SK-N-SH (cell line): ENCODE measurements around the gene SYCP1. TPM values are rescaled to one million over a fixed set of nuclear protein-coding genes. Genes with fewer than 3 reads are reported as not detected.

Source experiments
- CTCF ChIA-PET: fragments of 300-600, 350-600 bp; formaldehyde crosslinking; extraction: SDS; loops from one replicate; lab custom pipeline; 2021; lab: Yijun Ruan, JAX
- POLR2A ChIA-PET: fragments of 350-600 bp; sonication (Branson Sonifier 250); formaldehyde crosslinking; extraction: SDS; loops from one replicate; lab custom pipeline; 2020; ENCODE audit warnings: antibody characterized with exemption, inconsistent platforms; lab: Yijun Ruan, JAX
- DNase-seq: peaks from one replicate; pipeline ENCODE4 v3.0.0; 2012
- H2AFZ ChIP-seq: fragments of 200-600 bp; sonication (generic); 2 replicates; pipeline ENCODE4 v1.8.1; 2016; ENCODE audit warnings: antibody characterized with exemption, mild to moderate bottlenecking, low read depth
- H3F3A ChIP-seq: fragments of 200-600 bp; sonication (generic); replicated peaks from 2 replicates; pipeline ENCODE3; 2016; ENCODE audit warnings: antibody characterized with exemption, mild to moderate bottlenecking; ENCODE audit not compliant: insufficient read depth
- H3K27ac ChIP-seq, 2 experiments: fragments of 200-500 bp in 1 of 2; fragments of 200-600 bp in 1 of 2; sonication (Bioruptor generic) in 1 of 2; sonication (generic), shearing (Covaris generic) in 1 of 2; 2 replicates each; pipeline versions ENCODE4 v1.5.1 to v1.6.1; 2014 to 2016; ENCODE audit warnings: low read depth in 2 of 2, inconsistent platforms in 1 of 2, low read length in 1 of 2, mild to moderate bottlenecking in 1 of 2, mixed read lengths in 1 of 2
- H3K27me3 ChIP-seq: fragments of 200-600 bp; sonication (generic), shearing (Covaris generic); 2 replicates; pipeline ENCODE4 v1.6.1; 2016; ENCODE audit warnings: mixed run types; ENCODE audit not compliant: insufficient read depth
- H3K36me3 ChIP-seq, 2 experiments: fragments of 200-500 bp in 1 of 2; fragments of 200-600 bp in 1 of 2; sonication (Bioruptor generic) in 1 of 2; sonication (generic) in 1 of 2; replicated peaks in 1 of 2; 2 replicates each; pipeline versions ENCODE3 to v1.5.1; 2014 to 2016; ENCODE audit warnings: low read length in 1 of 2, mild to moderate bottlenecking in 1 of 2; ENCODE audit not compliant: insufficient read depth in 2 of 2, control insufficient read depth in 1 of 2
- H3K4me1 ChIP-seq, 2 experiments: fragments of 200-500 bp in 1 of 2; fragments of 200-600 bp in 1 of 2; sonication (Bioruptor generic) in 1 of 2; sonication (generic), shearing (Covaris generic) in 1 of 2; 2 replicates each; pipeline versions ENCODE4 v1.5.1 to v1.6.1; 2014 to 2016; ENCODE audit warnings: low read depth in 1 of 2, low read length in 1 of 2, mixed run types in 1 of 2; ENCODE audit not compliant: insufficient read depth in 2 of 2, control insufficient read depth in 1 of 2
- H3K4me2 ChIP-seq: fragments of 200-600 bp; sonication (generic), shearing (Covaris generic); 2 replicates; pipeline ENCODE4 v1.6.1; 2017; ENCODE audit warnings: mixed run types
- H3K4me3 ChIP-seq, 2 experiments: fragments of 200-500 bp in 1 of 2; fragments of 200-600 bp in 1 of 2; sonication (Bioruptor generic) in 1 of 2; sonication (generic), shearing (Covaris generic) in 1 of 2; 2 replicates each; pipeline versions ENCODE4 v1.5.1 to v1.8.1; 2014 to 2016; ENCODE audit warnings: low read depth in 2 of 2, inconsistent platforms in 1 of 2, low read length in 1 of 2, mild to moderate bottlenecking in 1 of 2, mixed read lengths in 1 of 2, moderate library complexity in 1 of 2
- H3K79me2 ChIP-seq: fragments of 200-600 bp; sonication (generic); 2 replicates; pipeline ENCODE4 v1.8.1; 2017; ENCODE audit warnings: mild to moderate bottlenecking; ENCODE audit not compliant: insufficient read depth
- H3K9ac ChIP-seq: fragments of 200-600 bp; sonication (generic); 2 replicates; pipeline ENCODE4 v1.6.1; 2017; ENCODE audit warnings: mixed run types
- H3K9me2 ChIP-seq: fragments of 200-600 bp; sonication (generic); 2 replicates; pipeline ENCODE4 v1.6.1; 2017; ENCODE audit warnings: mixed run types
- H3K9me3 ChIP-seq: fragments of 200-600 bp; sonication (generic); 2 replicates; pipeline ENCODE4 v1.6.1; 2017; ENCODE audit warnings: mixed run types, mild to moderate bottlenecking, moderate library complexity
- H4K20me1 ChIP-seq: fragments of 200-600 bp; sonication (generic); 2 replicates; pipeline ENCODE4 v1.6.1; 2017; ENCODE audit warnings: mild to moderate bottlenecking, mixed run types; ENCODE audit not compliant: insufficient read depth
- CHD2 ChIP-seq: fragments of 150-350 bp; IDR thresholded peaks from 2 replicates; pipeline ENCODE4 v1.6.1; 2018; ENCODE audit warnings: low read length; ENCODE audit not compliant: partially characterized antibody
- CTCF ChIP-seq: fragments of 200-600 bp; sonication (generic); IDR thresholded peaks from 2 replicates; pipeline ENCODE4 v1.6.1; 2017; ENCODE audit warnings: antibody characterized with exemption, mild to moderate bottlenecking, moderate library complexity
- EP300 ChIP-seq, 2 experiments: IDR thresholded peaks; 2 replicates each; pipeline versions ENCODE4 v1.4.0 to v1.6.1; 2012; ENCODE audit warnings: borderline replicate concordance in 1 of 2, low read depth in 1 of 2, low read length in 1 of 2
- FOSL2 ChIP-seq: IDR thresholded peaks from 2 replicates; pipeline ENCODE4 v1.4.0; 2012; ENCODE audit warnings: low read depth, mild to moderate bottlenecking, moderate library complexity, borderline replicate concordance
- FOXM1 ChIP-seq: IDR thresholded peaks from 2 replicates; pipeline ENCODE4 v1.4.0; 2012; ENCODE audit warnings: low read depth, mild to moderate bottlenecking
- GATA2 ChIP-seq: sonication (generic); formaldehyde crosslinking; IDR thresholded peaks from 2 replicates; pipeline ENCODE4 v1.5.0; 2020; ENCODE audit warnings: mild to moderate bottlenecking, missing genetic modification reagents
- IRF3 ChIP-seq: fragments of 150-350 bp; IDR thresholded peaks from 2 replicates; pipeline ENCODE4 v1.6.1; 2016; ENCODE audit warnings: mild to moderate bottlenecking, low read depth, low read length
- JUND ChIP-seq: IDR thresholded peaks from 2 replicates; pipeline ENCODE4 v1.4.0; 2012
- MXI1 ChIP-seq: IDR thresholded peaks from 2 replicates; pipeline ENCODE4 v1.6.1; 2012; ENCODE audit warnings: mild to moderate bottlenecking, low read depth, low read length, improper control_type of control experiment
- NFIC ChIP-seq: IDR thresholded peaks from 2 replicates; pipeline ENCODE4 v1.4.0; 2012; ENCODE audit warnings: borderline replicate concordance
- RCOR1 ChIP-seq: fragments of 150-350 bp; IDR thresholded peaks from 2 replicates; pipeline ENCODE4 v1.6.1; 2017; ENCODE audit warnings: antibody characterized with exemption, low read length
- RFX5 ChIP-seq: IDR thresholded peaks from 2 replicates; pipeline ENCODE4 v1.6.1; 2012; ENCODE audit warnings: mild to moderate bottlenecking, improper control_type of control experiment, low read length
- SMC3 ChIP-seq: IDR thresholded peaks from 2 replicates; pipeline ENCODE4 v1.6.1; 2012; ENCODE audit warnings: low read depth, low read length, improper control_type of control experiment
- TAF1 ChIP-seq: IDR thresholded peaks from 2 replicates; pipeline ENCODE4 v1.6.1; 2012; ENCODE audit warnings: low read depth, mild to moderate bottlenecking, low read length, moderate library complexity, borderline replicate concordance
- USF1 ChIP-seq: IDR thresholded peaks from 2 replicates; pipeline ENCODE4 v1.4.0; 2012; ENCODE audit warnings: low read depth, borderline replicate concordance
- YY1 ChIP-seq: IDR thresholded peaks from 2 replicates; pipeline ENCODE4 v1.4.0; 2012; ENCODE audit warnings: low read depth, mild to moderate bottlenecking
- ZBTB33 ChIP-seq: IDR thresholded peaks from 2 replicates; pipeline ENCODE4 v1.4.0; 2012; ENCODE audit warnings: low read depth, borderline replicate concordance
- WGBS: methylation state at CpG from one replicate; pipeline ENCODE4 v1.1.6; 2017; ENCODE audit warnings: low lambda C conversion rate; 5-methylcytosine and 5-hydroxymethylcytosine counted together
- polyA plus RNA-seq, 3 experiments: library from polyadenylated mRNA; depleted of rRNA; stranded (reverse); fragments of >200 nt; gene quantifications; 2 replicates each; pipeline ENCODE4 v1.2.3, GENCODE V29; 2012

SYCP1 gene
- not detected in 2 replicates for polyA plus RNA-seq (2012; rRNA removed)
- not detected in 2 replicates for polyA plus RNA-seq (2012; cell fraction: cytosol; rRNA removed)
- not detected in 2 replicates for polyA plus RNA-seq (2012; cell fraction: nucleus; rRNA removed)

- POLR2A ChIA-PET, result no interaction called here
- DNase-seq, result peak; percentile 15
- Histone ChIP-seq H3K4me1 (no peaks in the 10 kb centered on the region; a peak in 1 of 4 replicates), H3K27me3 (peaks cover 24% of the 10 kb centered on the region; the same call in 1 of the 2 replicates), H3K9me3 (no peaks in the 10 kb centered on the region), H3K4me2 (peak within 1 kb of the TSS; percentile 65; the same call in 1 of the 2 replicates), H3K36me3 (no peaks in the 10 kb centered on the region), H3K9ac (no peak within 1 kb of the TSS), H3K27ac (no peak within 1 kb of the TSS), H2AFZ (peak within 1 kb of the TSS; percentile 78; the same call in 1 of the 2 replicates), H3K9me2 (no peaks in the 10 kb centered on the region), H3K4me3 (no peak within 1 kb of the TSS; a peak in 1 of 4 replicates), H4K20me1 (no peaks in the 10 kb centered on the region), H3K79me2 (no peaks in the 10 kb centered on the region), H3F3A (no peaks in the 10 kb centered on the region)
- 26% methylated on average over 33 of the region's 40 CpGs for WGBS
- CTCF ChIA-PET, result no interaction called here
- TF ChIP-seq ZBTB33, result 0 out of 2 replicates have a peak, but pooled peaks have one; percentile 18
- no peak for TF ChIP-seq RFX5
- no peak for TF ChIP-seq JUND
- TF ChIP-seq CTCF, result no peak
- peak; percentile 53 for TF ChIP-seq CHD2
- TF ChIP-seq IRF3, result no peak
- no peak for TF ChIP-seq EP300 (IDR thresholded peaks at IDR 0.05; ENCODE audit: borderline replicate concordance in 1 of 2, low read depth in 1 of 2, low read length in 1 of 2)
- no peak for TF ChIP-seq FOXM1
- no peak for TF ChIP-seq YY1
Measured at GRCh38 chr1:114854693-114855320, at the start of gene SYCP1. TSS of gene SYCP1 (plus strand) at chr1:114854863. CDS start at chr1:114855465, 602 bp downstream.

- Histone ChIP-seq H3F3A (no peaks in the 10 kb centered on the region), H3K9me2 (no peaks in the 10 kb centered on the region), H3K79me2 (no peaks in the 10 kb centered on the region), H2AFZ (no peak overlapping the region), H3K9ac (no peak overlapping the region), H3K27me3 (no peaks in the 10 kb centered on the region), H3K4me3 (no peak overlapping the region), H3K4me1 (no peaks in the 10 kb centered on the region), H3K36me3 (no peaks in the 10 kb centered on the region), H3K4me2 (no peak overlapping the region), H4K20me1 (no peaks in the 10 kb centered on the region), H3K27ac (no peak overlapping the region), H3K9me3 (no peaks in the 10 kb centered on the region)
- DNase-seq, result no peak
- TF ChIP-seq MXI1 (no peak), EP300 (IDR thresholded peaks at IDR 0.05; ENCODE audit: borderline replicate concordance in 1 of 2, low read depth in 1 of 2, low read length in 1 of 2) (no peak), YY1 (no peak), SMC3 (no peak), GATA2 (CRISPR knock-in tag) (no peak), USF1 (no peak), RCOR1 (no peak), NFIC (no peak), TAF1 (no peak), FOSL2 (no peak), ZBTB33 (no peak)
- whole genome bisulfite sequencing, result 6% methylated on average over 3 of the region's 3 CpGs
- CTCF ChIA-PET, result no interaction called here
- POLR2A ChIA-PET, result no interaction called here
Measured at GRCh38 chr1:114819869-114820268, 34.8 kb upstream of the SYCP1 start.
